Vagina (tissue), 2 donors: ENCODE results near the gene RAB1A. TPM values are rescaled to one million over a fixed set of nuclear protein-coding genes. Genes with fewer than 3 reads are reported as not detected.

Source experiments
- DNase-seq, 2 donors: peaks; one replicate each; pipeline ENCODE4 v3.0.0-alpha.2; 2017; ENCODE audit errors: extremely low spot score in 2 of 2
- H3K27ac ChIP-seq: fragments of 200-600 bp; sonication (generic); one replicate; pipeline ENCODE4 v1.5.1; 2019
- H3K27me3 ChIP-seq: fragments of 200-600 bp; sonication (generic); one replicate; pipeline ENCODE4 v1.5.1; 2019
- H3K36me3 ChIP-seq, 2 donors: fragments of 200-600 bp; sonication (generic); one replicate each; pipeline ENCODE4 v1.5.1; 2017 to 2019
- H3K4me1 ChIP-seq: fragments of 200-600 bp; sonication (generic); one replicate; pipeline ENCODE4 v1.5.1; 2019
- H3K4me3 ChIP-seq, 2 donors: fragments of 200-600 bp; sonication (generic); 1 replicate in 1 of 2; 2 replicates in 1 of 2; pipeline ENCODE4 v1.5.1; 2016 to 2019
- H3K9me3 ChIP-seq: fragments of 200-600 bp; sonication (generic); one replicate; pipeline ENCODE4 v1.5.1; 2019
- CTCF ChIP-seq, 3 experiments: fragments of 450-650 bp in 2 of 3; fragments of 200-600 bp in 1 of 3; sonication (generic) in 1 of 3; IDR thresholded peaks; one replicate each; pipeline ENCODE4 v1.5.1; 2017 to 2019; ENCODE audit warnings: antibody characterized with exemption in 3 of 3, mild to moderate bottlenecking in 2 of 3, moderate library complexity in 2 of 3
- POLR2A ChIP-seq, 2 donors: fragments of 450-650 bp; IDR thresholded peaks; one replicate each; pipeline ENCODE4 v1.6.1; 2017; ENCODE audit warnings: antibody characterized with exemption in 2 of 2, mild to moderate bottlenecking in 2 of 2, moderate library complexity in 2 of 2
- POLR2AphosphoS5 ChIP-seq, 2 donors: sonication (generic); formaldehyde crosslinking; IDR thresholded peaks; one replicate each; pipeline ENCODE4 v1.9.0; 2017; ENCODE audit warnings: antibody characterized with exemption in 2 of 2, mild to moderate bottlenecking in 2 of 2, low read depth in 1 of 2; ENCODE audit not compliant: insufficient read depth in 1 of 2
- intact Hi-C: fragments of 100-400 bp; cut with DNase I; formaldehyde crosslinking; loops from one replicate; pipeline ENCODE4 v1.15.1; 2023
- total RNA-seq: library from RNA; depleted of rRNA; stranded (reverse); fragments of >200 nt; gene quantifications from one replicate; pipeline ENCODE4 v1.2.3, GENCODE V29; 2016

The RAB1A gene
- total RNA-seq, 1 donor from 2014 or later = 92.3 TPM

GRCh38 chr2:65101071-65101470, 28.8 kb downstream of the RAB1A start:
- peaks cover 0 to 20% of the 10 kb centered on the region in 2 donors for H3K36me3 ChIP-seq
- no peak overlapping the region for H3K27ac ChIP-seq
- DNase-seq = no peak
- TF ChIP-seq POLR2AphosphoS5 (IDR thresholded peaks at IDR 0.05; ENCODE audit: insufficient read depth in 1 of 2, low read depth in 1 of 2) (no peak), CTCF (IDR thresholded peaks at IDR 0.05) (no peak), POLR2A (IDR thresholded peaks at IDR 0.05) (no peak)
- H3K27me3 ChIP-seq = no peaks in the 10 kb centered on the region
- intact Hi-C loops = no loop called here
- no peak overlapping the region for H3K4me3 ChIP-seq
- peaks cover 29% of the 10 kb centered on the region for H3K4me1 ChIP-seq
- H3K9me3 ChIP-seq = no peaks in the 10 kb centered on the region

DNA sequence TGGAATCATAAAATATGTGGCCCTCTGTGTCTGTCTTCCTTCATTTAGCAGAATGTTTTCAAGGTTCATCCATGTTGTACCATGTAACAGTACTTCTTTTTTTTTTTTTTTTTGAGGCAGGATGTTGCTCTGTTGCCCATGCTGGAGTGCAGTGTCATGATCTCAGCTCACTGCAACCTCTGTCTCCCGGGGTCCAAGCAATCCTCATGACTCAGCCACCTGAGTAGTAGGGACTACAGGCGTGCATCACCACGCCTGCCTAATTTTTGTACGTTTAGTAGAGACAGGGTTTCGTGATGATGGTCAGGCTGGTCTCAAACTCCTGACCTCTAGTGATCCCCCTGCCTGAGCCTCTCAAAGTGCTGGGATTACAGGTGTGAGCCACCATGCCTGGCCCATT, 31.2 kb downstream of the RAB1A start:
- peaks cover 0 to 32% of the 10 kb centered on the region in 2 donors for H3K36me3 ChIP-seq

DNA sequence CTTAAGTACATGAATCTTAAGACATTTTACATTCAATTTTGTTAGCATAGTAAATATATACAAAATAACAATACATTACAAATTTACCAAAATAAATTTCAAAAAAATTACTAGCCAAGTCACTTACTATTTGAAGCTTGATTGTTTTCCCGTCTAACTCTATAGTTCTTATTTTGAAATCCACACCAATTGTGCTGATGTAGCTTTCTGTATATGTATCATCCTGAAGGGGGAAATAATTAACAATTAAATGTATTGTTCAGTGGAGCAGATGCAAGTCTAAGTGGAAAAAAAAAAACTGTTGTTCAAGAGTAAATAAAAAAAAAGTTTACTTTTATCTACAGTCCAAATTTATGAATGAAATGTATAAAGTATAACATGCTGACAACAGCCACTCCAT, 32.1 kb downstream of the RAB1A start:
- Histone ChIP-seq H3K36me3 (peaks cover 0 to 35% of the 10 kb centered on the region in 2 donors), H3K27me3 (no peaks in the 10 kb centered on the region), H3K4me1 (peaks cover 23% of the 10 kb centered on the region), H3K4me3 (no peak overlapping the region), H3K9me3 (no peaks in the 10 kb centered on the region), H3K27ac (no peak overlapping the region)
- DNase-seq = no peak
- no peak for TF ChIP-seq POLR2A (IDR thresholded peaks at IDR 0.05)
- TF ChIP-seq POLR2AphosphoS5 (IDR thresholded peaks at IDR 0.05; ENCODE audit: insufficient read depth in 1 of 2, low read depth in 1 of 2) = no peak
- no peak for TF ChIP-seq CTCF (IDR thresholded peaks at IDR 0.05)
- intact Hi-C loops = no loop called here

More for the DNA sequence above, 31.2 kb downstream of the RAB1A start:
- Histone ChIP-seq H3K27me3 (no peaks in the 10 kb centered on the region), H3K9me3 (no peaks in the 10 kb centered on the region), H3K27ac (no peak overlapping the region), H3K4me3 (no peak overlapping the region), H3K4me1 (peaks cover 25% of the 10 kb centered on the region)
- TF ChIP-seq POLR2AphosphoS5 (IDR thresholded peaks at IDR 0.05; ENCODE audit: insufficient read depth in 1 of 2, low read depth in 1 of 2) = no peak
- no peak for TF ChIP-seq CTCF (IDR thresholded peaks at IDR 0.05)
- no peak for TF ChIP-seq POLR2A (IDR thresholded peaks at IDR 0.05)
- no peak for DNase-seq
- intact Hi-C loops = no loop called here

DNA sequence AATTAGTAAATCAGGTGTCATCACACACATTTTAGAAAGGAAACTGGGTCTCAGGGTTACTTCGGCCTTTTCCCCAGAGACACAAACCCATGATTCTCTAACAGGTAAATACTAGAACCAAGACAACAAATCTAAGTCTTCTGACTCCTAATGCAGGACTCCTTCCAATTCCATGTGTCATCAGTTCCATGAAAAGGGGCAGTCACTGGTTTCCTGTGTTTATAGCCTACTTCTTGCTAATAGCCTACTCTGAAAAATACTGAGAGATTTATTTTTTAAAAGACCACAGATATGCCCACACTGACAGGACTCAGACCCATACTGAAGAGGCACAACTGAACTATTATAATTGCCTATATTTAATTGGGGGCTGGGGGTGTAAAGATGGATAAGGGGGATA, 33.0 kb downstream of the RAB1A start:
- H3K4me1 ChIP-seq = peaks cover 23% of the 10 kb centered on the region

More for the DNA sequence above, 33.0 kb downstream of the RAB1A start:
- no peak for DNase-seq
- H3K27me3 ChIP-seq = no peaks in the 10 kb centered on the region
- no peak overlapping the region for H3K27ac ChIP-seq
- no peak overlapping the region for H3K4me3 ChIP-seq
- H3K36me3 ChIP-seq = peaks cover 0 to 38% of the 10 kb centered on the region in 2 donors
- no peaks in the 10 kb centered on the region for H3K9me3 ChIP-seq
- TF ChIP-seq CTCF (IDR thresholded peaks at IDR 0.05) = no peak
- no peak for TF ChIP-seq POLR2A (IDR thresholded peaks at IDR 0.05)
- TF ChIP-seq POLR2AphosphoS5 (IDR thresholded peaks at IDR 0.05; ENCODE audit: insufficient read depth in 1 of 2, low read depth in 1 of 2) = no peak
- intact Hi-C loops = no loop called here
